ENCODE data around the gene LPP.

LPP gene

DNA sequence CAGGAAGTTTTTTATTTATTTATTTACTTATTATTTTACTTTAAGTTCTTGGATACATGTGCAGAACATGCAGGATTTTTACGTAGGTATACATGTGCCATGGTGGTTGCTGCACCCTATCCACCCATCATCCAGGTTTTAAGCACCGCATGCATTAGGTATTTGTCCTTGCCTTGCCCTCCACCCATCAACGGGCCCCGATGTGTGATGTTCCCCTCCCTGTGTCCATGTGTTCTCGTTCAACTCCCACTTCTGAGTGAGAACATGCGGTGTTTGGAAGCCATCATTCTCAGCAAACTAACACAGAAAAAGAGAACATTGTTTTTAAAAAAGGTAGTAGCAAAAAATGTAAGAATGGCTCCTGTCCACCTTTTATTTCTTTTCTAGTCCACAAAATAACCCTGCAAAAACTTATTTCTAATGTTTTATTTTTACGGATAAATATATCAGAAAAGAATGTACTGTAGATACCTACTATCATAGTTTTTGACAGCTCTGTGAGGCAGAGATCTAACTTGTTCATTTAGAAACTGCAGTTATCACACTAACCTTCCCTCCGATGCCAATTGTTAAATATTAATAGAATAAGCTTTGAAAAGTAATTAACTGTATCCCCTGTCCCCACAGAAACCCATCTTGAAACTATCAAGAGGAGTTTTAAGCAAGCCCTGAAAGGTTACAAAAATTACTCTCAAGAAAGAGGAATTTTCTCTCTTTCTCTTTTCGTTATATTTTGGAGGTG lies 189.2 kb downstream of the LPP start:
- DNase-seq = no peak

DNA sequence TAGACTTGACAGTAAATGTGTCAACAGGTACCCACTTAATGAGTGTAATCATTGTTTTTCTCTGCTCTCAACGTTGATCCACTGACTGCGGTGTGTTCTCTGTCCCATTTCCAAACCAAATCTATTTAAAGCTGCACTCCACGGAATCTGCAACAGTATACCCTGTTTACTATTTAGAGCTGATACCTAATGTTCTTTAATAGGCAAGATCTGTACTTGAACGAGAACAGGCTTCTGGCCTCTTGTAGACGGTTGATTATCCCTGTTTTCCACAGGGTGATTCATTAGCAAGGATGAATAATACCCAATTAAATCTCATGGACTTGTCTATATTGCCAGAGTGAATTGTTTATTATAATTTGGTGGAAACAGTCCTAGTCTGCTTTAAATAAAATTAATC lies 189.9 kb downstream of the LPP start:
- no peak for DNase-seq

DNA sequence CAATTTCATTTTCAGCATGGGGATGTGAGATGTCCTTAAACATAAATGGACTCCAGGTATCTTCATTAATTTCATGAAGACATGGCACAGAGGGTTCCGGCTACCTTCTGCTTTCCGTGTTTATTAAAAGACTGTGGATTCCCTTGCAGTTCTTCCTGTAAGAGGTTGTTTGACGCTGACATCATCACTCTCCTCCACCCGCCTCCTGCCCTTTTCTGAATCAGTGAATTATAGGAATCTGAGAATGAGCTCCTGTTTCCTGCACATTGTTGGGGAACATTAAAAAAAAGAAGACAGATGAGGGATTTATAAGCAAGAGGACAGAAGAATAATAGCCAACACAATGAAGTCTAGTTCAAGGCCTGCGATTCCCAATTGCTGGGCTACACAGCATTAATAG lies 191.3 kb downstream of the LPP start:
- DNase-seq = no peak

DNA sequence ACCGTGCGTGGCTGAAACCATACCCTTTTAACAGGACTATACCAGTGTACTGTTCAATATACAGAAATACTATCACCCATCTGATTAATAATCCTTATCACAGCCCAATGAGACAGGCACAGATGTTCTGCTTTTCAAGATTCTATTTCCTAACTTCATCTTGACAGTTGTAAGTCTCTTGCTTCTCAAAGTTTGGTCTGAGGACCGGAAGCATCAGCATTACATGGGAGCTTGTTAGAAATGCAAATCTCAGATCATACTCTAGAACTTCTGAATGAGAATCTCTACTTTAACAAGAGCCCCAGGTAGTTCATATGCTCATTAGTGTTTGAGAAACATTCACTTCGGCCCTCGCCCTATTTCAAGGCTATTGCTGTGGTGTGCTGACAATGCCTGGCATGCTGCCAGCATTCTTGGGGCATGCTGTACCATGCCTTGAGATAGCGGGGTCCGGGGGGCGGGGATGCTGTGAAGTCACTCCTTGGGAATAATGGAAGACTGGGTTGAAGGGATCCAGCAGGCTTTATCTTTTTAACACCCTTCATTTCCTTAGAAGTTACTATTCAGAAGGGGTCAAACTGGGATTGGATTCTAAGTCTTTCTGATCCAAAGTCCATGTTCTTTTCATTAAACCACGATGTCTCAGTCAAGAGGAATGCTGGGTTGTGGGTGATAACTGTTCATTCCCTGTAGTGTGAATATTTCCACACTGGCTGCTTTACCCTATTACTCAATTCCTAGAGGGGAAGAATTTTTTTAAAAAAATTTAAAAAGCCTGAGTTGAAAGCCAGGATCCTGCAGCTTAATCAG lies 194.7 kb downstream of the LPP start:
- DNase-seq = peak; percentile 6

DNA sequence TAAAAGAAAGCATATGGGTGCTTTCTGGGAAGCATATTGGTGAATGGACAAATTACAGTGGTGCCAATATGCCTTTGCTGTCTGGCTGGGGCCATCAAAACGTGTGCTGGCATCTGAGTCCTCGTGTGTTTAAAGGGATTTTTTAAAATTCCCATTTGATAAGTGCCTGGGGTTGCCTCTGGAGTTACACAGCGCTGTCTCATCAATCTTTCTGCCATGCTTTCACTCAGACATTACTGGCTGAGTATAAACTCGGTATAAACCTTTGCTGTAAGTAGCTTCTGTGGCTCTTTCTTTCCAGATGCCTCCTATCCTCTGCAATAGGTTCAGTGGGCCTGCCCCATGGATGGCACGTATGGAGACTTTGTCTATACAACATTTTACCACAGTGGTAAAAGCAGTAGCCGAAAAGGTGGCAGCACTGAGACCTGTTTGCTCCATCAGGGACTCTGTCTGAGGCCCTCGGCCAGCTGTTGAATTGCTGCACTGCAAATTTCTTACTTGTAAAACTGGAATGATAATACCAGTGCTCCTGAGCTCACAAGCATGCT lies 195.5 kb downstream of the LPP start:
- DNase-seq = no peak

DNA sequence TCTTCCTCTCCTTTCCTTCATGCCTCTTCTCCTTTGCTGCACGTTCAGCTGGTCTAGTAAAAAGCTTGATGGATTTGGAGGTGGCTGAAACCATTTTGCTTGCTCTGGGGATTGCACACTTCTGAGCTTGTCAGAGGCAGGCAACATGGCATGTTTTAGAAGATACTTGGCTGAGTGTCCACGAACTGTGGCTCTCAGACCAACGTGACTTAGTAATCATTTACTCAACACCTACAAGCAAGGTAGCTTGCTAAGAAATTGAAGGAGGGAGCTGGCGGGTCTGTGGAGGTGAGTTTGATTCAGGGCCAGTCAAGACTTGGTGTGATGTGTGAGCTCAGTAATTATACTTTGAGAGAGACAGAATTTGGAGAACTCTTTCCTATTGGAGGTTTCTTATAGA lies 196.0 kb downstream of the LPP start:
- no peak for DNase-seq

DNA sequence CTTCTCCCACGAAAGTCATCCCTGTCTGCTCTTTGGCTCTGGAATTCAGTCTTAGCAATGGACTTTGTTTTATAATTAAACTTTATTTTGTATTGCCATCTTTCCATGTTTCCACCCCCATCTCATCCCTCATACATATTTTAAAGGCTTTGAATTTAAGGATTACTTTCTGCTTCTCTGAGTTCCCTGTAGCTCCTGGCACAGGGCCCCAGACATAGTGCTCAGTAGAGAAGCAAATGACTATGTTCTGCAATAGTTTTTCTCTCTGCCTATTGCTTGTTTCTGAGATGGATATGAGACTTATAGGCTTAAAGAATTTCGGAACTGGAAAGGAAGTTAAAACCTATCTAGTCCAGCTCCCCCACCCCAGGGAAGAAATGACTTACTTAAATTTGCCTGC lies 197.0 kb downstream of the LPP start:
- DNase-seq = no peak

DNA sequence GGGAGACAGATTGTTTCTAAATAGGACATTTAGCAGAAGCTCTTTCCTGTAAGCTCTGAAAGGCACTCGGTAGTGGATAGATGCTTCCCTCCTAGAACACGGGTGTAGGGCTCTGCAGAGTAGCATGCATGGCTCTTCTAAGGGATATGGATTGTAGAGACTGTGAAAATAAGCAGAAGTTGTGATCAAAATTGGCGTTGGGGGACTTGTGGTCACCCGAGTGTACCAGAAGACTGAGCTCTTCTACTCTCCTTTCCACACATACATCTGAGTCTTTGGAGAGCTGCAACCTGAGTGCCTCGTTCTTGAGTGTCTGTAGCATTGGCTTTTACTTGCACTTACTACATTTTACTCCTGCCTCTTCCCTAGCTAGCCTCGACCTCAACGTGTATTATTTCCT lies 197.7 kb downstream of the LPP start:
- DNase-seq = no peak

DNA sequence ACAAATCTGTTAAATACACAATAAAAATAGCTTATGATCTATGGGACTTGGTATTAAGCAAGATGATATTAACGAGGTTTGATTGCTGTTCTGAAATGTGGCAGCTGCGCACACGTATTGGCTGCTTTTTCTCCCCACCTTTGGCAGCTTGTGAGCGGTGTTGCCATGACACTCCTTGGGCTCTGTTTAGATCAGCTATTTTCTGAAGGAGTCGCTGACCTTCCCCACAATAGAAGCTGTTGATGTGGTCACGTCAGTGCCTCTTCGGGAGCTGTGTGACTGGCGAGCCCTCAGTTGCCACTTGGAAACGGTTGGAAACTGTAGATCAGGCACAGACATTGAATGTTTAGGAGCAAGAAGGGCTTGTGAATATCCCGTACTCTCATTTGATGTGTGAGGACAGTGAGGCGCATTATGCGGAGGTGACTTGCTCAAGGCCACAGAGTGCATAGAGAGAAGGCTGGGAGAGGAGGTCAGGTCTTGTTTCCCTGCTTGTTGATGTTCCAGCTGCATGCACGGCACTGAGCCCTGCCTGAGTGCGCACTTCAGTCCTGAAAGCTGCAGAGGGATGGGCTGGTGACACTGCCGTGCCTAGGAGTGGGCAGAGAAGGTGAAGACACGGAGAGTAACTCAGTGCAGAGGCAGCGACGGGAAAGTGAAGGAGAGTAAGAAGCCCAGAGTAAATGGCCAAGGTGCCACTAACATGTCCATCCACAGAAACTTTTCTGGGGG lies 198.4 kb downstream of the LPP start:
- DNase-seq = no peak

DNA sequence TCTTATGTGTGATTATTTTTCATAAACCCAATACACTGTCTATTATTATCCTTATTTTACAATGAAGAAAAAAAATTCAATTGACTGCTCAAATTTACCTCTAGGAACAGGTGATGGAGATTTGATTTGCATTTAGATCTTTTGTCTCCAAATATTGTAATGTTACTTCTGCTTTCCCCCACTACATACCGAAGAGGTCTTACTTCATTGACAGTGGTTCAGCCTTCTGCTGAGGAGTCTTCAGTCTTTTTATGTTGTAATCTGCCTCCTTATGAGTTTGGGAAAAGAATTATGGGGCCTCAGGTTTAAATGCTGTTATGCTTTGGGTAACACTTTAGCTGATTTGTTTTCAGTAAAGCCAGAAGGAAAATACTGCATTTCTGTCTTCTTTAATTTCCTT lies 199.5 kb downstream of the LPP start:
- DNase-seq = no peak

DNA sequence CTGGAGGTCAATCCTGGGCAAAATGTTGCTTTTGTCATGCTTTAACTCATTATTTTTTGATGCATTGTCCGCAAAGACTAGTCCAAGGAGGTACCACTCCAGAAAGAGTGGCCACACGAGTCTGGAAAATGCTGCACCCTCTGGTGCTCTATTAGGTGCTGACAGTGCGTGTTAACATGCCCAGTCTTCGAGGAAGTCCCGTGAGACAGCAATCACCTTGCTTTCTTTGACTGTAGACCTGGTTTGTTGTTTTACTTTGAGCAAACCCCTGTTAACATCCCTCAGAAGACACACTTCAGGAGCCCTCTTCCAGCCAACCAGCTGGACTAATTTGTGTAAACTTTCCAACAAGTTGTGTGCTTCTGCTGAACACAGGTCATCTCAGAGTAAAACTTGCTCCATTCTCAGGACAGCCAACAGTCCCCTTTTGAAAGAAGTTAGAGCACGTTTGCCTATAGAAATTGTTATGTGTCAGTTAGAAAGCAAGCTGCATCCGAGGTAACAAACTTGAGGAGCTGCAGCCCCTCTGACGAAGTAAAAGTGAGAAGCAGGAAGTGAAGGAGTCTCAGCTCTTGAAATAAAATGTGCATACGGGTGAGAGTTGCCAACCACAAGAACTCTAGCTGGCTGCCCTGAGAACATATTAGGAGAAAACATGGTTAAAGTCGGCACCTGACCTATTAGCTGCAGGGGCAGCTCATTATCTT lies 205.0 kb downstream of the LPP start:
- no peak for DNase-seq

DNA sequence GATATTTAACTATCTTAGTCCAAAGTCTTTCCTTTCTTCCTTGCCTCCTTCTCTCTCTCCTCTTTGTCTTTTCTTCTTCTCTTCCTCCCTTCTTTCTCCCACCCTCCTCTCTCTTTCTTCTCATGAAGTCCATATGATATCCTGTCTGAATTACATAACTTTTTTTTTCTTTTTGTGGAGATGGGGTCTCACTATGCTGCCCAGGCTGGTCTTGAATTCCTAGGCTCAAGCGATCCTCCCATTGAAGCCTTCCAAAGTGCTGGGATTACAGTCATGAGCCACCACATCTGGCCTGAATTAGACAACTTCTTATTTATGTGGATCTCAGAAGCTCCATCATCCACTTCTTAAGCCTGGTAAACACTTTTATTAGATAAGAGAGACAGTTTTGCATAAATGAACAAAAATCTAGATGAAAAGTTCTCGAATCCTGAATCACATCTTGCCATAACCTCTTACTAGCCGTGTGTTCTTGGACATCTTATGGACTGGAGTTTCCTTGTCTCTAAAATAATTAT lies 206.5 kb downstream of the LPP start:
- DNase-seq = no peak

DNA sequence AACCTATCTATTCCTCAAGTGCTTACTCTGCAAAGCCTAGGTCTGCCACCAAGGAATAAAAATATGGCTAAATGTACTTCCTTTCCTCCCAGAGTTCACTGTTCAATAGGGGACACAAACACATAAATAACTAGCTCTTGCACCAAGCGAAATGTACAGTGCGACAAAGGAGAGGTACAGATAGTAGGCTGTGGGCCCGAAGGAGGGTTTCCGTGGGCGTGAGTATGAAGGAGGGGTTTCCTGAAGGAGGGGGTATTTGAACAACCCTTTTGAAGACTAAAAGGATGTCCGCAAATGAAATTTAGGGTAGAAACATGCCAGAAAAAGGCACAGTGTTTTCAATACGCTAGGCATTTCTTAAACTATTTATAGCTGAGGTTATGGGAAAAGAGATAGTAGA lies 207.9 kb downstream of the LPP start:
- DNase-seq = no peak

DNA sequence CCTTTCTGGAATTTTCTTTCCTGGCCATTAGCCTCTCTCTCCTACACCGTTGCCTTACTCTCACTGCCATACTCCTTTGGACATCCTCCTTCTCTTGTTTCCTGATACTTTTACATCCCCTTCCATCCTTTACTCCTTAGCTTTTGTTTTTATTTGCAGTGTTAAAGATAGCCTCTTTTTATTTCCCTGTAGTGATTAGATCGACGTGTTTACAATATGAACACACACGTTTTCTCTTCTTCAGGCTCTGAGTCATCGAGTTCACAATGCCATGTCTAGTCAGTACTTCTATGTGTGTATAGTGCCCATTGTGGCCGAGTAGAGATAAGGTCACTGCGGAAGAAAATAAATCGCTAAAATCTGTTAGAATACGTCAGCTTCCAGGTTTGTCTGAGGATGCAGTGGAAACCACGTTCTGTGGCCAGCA lies 208.5 kb downstream of the LPP start:
- DNase-seq = no peak

DNA sequence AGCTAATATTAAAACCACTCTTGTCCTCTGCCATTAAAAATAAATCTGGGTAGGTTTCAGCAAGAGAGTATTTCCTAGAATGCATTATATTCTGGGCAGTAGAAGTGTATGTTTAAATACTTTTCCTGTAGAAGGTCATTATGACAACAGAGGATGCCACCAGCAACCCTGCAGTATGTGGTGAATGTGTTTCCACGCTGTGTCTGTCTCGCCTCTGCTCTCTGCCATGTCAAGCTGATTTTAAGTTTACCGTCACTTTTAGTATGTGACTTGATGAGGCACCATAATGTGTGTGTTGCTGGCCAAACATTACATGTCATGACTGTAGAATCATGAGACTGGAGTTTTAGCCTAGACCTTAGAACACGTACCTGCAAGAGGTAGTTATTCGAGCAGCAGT lies 211.2 kb downstream of the LPP start:
- DNase-seq = no peak

DNA sequence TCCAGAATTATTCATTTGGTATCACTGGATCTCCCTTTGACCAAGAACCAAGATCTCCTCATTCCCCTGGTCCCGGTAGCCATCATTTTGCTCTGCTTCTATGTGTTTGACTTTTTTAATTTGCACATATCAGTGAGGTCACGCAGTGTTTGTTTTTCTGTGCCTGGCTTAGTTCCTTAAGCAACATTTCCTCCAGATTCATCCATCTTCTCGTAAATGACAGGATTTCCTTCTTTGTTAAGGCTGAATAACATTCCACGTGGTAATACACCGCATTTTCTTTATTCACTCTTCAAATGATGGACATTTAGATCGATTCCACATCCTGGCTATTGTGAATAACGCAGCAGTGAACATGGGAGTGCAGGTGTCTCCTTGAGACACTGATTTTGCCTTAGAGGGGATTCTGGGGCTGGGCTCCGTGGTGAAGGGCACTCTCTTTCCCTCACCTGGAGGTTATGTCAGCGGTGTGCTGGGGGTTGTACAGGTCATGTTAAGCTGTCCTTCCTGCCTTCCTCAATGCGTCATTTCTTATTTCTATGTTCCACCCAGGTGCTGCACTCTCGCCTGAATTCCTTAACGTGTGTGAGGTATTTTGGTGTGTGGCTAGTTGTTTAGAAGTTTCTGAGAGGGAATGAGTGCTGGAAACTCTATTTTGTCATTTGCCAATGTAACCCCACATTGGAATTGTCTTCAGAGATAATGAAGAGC lies 212.2 kb downstream of the LPP start:
- DNase-seq = no peak

DNA sequence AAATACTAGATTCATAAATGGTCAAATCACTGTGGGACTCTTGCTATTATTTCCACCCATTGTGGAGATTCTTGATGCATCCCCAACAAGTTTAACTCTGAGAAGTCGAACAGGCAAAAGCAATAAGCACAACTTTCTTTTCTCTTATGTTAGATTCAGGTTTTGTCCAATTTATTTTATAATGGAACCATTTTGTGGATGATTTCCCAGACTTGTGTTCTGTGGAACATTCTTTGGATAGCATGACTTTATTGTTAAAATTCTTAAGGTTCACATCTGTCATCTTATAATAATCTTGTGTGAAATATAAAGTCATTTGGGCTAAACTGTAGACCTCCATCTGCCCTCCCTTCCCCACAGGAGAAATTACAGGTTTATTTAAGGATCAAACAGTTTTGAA lies 213.7 kb downstream of the LPP start:
- DNase-seq = no peak

DNA sequence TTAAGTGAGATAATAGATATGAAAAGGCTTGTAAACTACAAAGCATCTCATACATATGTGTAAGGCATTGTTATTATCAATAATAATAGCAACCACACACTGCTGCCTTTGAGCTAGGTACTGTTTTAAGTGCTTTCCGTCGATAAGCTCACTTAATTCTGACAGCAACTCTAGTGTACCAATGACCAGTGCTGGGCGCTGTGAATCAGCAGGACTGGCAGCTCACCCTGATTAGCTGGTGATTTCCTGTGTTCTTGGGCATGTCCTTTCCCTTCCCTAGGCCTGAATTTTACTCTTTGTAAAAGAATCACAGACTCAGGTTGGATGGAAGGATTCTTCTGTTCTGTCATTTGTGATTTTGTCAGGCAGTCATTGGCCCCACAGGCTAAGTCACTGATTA lies 215.6 kb downstream of the LPP start:
- no peak for DNase-seq

DNA sequence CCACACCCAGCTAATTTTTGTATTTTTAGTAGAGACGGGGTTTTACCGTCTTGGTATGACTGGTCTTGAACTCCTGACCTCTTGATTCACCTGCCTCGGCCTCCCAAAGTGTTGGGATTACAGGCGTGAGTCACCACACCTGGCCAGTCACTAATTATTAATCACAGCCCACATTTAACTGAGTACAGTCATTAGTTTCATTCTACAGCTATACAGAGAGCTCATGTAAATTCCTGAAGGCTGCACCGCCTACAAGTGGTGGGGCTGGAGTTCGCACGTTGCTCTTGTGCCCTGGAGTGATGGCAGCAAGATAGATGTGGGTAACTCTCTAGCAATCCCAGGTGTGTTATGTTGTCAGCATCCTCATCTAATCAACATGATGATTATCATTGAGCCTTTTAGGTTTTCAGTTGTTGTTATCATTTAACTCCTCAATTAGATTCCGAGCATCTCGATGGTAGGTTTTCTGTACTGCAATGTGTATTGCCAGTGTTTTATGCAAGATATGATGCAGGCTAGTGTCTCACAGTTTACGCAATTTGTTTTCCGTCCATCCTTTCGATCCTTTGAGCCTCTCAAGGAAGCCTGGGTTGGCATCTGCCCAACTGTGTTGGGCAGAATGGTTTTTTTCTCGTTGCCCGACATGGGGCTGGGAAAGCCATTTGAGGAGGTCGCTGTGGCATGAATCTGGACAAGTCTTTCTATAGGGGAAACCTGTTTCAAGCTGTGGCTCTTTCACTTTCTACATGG lies 216.3 kb downstream of the LPP start:
- no peak for DNase-seq

DNA sequence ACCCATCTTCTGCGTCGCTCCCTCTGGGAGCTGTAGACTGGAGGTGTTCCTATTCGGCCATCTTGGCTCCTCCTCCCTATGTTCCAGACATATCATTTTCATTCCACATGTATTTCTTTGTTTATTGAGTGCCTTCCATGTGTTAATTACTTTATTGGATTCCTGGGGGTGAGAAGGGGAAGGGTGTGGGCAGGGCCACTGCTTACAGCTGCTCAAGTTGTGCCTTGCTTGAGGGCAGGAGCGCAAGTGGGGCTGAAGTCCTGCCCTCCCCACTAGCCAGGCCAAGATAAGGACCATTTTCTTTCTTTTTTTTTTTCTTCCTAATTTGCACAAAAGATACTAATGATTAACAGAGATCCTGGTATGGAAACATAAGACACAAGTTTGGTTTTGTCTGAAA lies 224.8 kb downstream of the LPP start:
- no peak for DNase-seq

DNA sequence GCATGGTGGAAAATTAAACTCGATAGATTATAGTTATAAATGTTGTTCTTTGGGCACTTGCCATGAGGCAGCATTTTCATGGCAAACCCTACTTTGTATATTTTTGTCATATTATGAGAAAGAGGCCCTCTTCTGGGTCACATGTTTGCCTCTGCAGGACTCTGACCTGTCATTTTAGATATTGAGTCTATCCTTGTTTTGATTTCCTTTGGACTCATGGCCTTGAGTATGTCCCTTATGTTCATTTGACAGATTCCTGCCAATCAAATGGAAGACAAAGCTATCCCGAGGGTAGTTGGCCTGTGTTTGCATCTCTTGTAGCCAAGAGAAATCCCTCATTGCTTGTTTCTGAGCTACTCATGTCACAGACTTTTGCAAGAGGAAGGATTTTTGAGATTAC lies 226.3 kb downstream of the LPP start:
- DNase-seq = no peak

Measured in GOT3 (cell line).